ENCODE results near the gene VASH1.

The VASH1 gene

GRCh38 chr14:76832503-76832988 lies 71.3 kb downstream of the VASH1 start:
- DNase-seq (ENCODE audit: low spot score) = no peak

Measured in D341Med (cell line).